Caco-2 (cell line): ENCODE results near the gene CTAGE1. TPM values are rescaled to one million over a fixed set of nuclear protein-coding genes. Genes with fewer than 3 reads are reported as not detected.

ENCODE experiments used
- BruUV-seq: library from RNA; stranded (reverse); fragments of 400-500 nt; replicated peaks from 2 replicates; lab custom pipeline; 2021; lab: Mats Ljungman, UMichigan
- CTCF ChIA-PET: fragments of 300-600 bp; sonication (Branson Sonifier 250); formaldehyde crosslinking; loops from one replicate; lab custom pipeline; 2022; ENCODE audit warnings: antibody characterized with exemption; lab: Charles Lee
- POLR2A ChIA-PET: fragments of 300-600 bp; sonication (Branson Sonifier 250); formaldehyde crosslinking; loops from one replicate; lab custom pipeline; 2022; ENCODE audit warnings: antibody characterized with exemption; lab: Charles Lee
- DNase-seq, 2 experiments: peaks; one replicate each; pipeline versions ENCODE4 v3.0.0 to v3.0.0-alpha.2; 2020 to 2022
- H3K27me3 ChIP-seq: replicated peaks from 2 replicates; pipeline ENCODE4 v1.6.0; 2011; ENCODE audit warnings: low read length; ENCODE audit not compliant: control insufficient read depth, insufficient read depth
- H3K36me3 ChIP-seq: 2 replicates; pipeline ENCODE4 v1.5.1; 2011; ENCODE audit warnings: low read length; ENCODE audit not compliant: control insufficient read depth, insufficient read depth
- H3K4me1 ChIP-seq: fragments of 250-450 bp; sonication (Bioruptor Pico); 2 replicates; pipeline ENCODE4 v1.5.1; 2020; ENCODE audit warnings: mild to moderate bottlenecking
- H3K4me3 ChIP-seq: 2 replicates; pipeline ENCODE4 v1.5.1; 2011; ENCODE audit warnings: low read depth, mild to moderate bottlenecking, control low read depth, low read length
- H3K9me3 ChIP-seq: fragments of 250-450 bp; sonication (Bioruptor Pico); 2 replicates; pipeline ENCODE4 v1.5.1; 2020; ENCODE audit warnings: mild to moderate bottlenecking, moderate library complexity
- H3K27ac Mint-ChIP-seq: one replicate; pipeline ENCODE4 v1.8.0; 2022; ENCODE audit warnings: mixed read lengths; ENCODE audit not compliant: unreplicated experiment
- H3K27me3 Mint-ChIP-seq: one replicate; pipeline ENCODE4 v1.8.0; 2022; ENCODE audit warnings: mixed read lengths; ENCODE audit not compliant: insufficient read depth, unreplicated experiment
- H3K36me3 Mint-ChIP-seq: one replicate; pipeline ENCODE4 v1.8.0; 2022; ENCODE audit warnings: mild to moderate bottlenecking, mixed read lengths; ENCODE audit not compliant: insufficient read depth, unreplicated experiment
- H3K4me1 Mint-ChIP-seq: one replicate; pipeline ENCODE4 v1.8.0; 2022; ENCODE audit warnings: low read depth, mixed read lengths; ENCODE audit not compliant: unreplicated experiment
- H3K4me3 Mint-ChIP-seq: one replicate; pipeline ENCODE4 v1.8.0; 2022; ENCODE audit warnings: mild to moderate bottlenecking, moderate library complexity, mixed read lengths; ENCODE audit not compliant: unreplicated experiment
- H3K9me3 Mint-ChIP-seq: one replicate; pipeline ENCODE4 v1.8.0; 2022; ENCODE audit warnings: mixed read lengths; ENCODE audit not compliant: unreplicated experiment
- intact Hi-C: fragments of 100-400 bp; cut with micrococcal nuclease; formaldehyde crosslinking; loops from one replicate; pipeline ENCODE4 v1.10.0; 2022; ENCODE audit not compliant: unreplicated experiment
- total RNA-seq: library from RNA; stranded (reverse); gene quantifications from 2 replicates; pipeline ENCODE4 v1.2.3, GENCODE V29; 2022
- TF ChIP-seq, protein P1 (sequence below), 2 experiments: fragments of 200-600 bp in 1 of 2; IDR thresholded peaks; 1 replicate in 1 of 2; 2 replicates in 1 of 2; pipeline versions ENCODE4 v1.5.1 to v1.8.0; 2011 to 2022; ENCODE audit warnings: antibody characterized with exemption in 1 of 2, control low read depth in 1 of 2, inconsistent platforms in 1 of 2, low read depth in 1 of 2, low read length in 1 of 2, mild to moderate bottlenecking in 1 of 2, moderate library complexity in 1 of 2; ENCODE audit not compliant: insufficient read depth in 1 of 2, severe bottlenecking in 1 of 2, unreplicated experiment in 1 of 2

Gene CTAGE1
- total RNA-seq, 1 experiment from 2014 or later: not detected

DNA sequence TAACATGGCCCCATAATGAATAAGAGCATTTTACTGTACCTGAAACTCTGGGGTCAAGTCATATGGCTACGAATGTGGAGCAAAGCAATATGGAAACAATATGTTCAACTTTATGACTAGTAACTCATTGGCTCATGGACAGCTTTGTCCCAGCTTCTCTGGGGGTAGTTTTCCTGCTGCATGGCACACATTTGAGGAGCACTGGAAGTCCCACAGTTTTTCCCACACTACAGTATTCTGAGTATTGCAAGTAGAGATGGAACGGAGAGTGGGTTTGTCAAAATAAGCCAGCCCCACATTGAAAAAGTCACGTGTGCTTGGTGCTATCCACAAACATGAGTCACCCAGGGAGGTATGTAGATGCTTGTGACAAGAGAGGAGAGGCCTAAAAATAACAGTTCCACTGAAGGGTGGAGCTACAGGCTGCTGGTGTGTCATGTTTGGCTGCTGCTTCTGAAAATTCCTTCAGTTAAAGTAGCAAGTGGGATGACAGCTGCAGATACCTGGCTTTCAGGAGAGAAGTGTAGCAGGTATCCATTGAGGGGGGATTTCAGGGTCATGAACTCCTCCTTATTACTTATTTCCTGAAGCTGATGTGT is 48.2 kb upstream of the CTAGE1 start:
- peaks cover 17% of the 10 kb centered on the region for H3K36me3 Mint-ChIP-seq
- H3K27me3 ChIP-seq: no peaks in the 10 kb centered on the region
- no TSS peak for BruUV-seq
- H3K36me3 ChIP-seq: no peaks in the 10 kb centered on the region
- peak; percentile 80 to 84 for DNase-seq
- H3K4me1 ChIP-seq: peaks cover 62% of the 10 kb centered on the region
- no peaks in the 10 kb centered on the region for H3K9me3 Mint-ChIP-seq
- intact Hi-C loops: loop anchor here (1.0 to 10.0 kb wide), 4 partner anchors 23 to 471 kb away; no protein-coding TSS in a partner anchor
- H3K4me3 ChIP-seq: no peak overlapping the region
- ChIA-PET POLR2A (interaction anchor here (1.0 to 1.5 kb wide), 2 partner anchors 28 to 272 kb away, joined by 3 to 4 read pairs; no protein-coding TSS in a partner anchor), CTCF (interaction anchor here (0.6 to 2.4 kb wide), 5 partner anchors 27 to 865 kb away, joined by 3 to 15 read pairs (median 3); partner anchors contain the start of gene ESCO1)
- H3K27me3 Mint-ChIP-seq: no peaks in the 10 kb centered on the region
- TF ChIP-seq, protein P1, sequence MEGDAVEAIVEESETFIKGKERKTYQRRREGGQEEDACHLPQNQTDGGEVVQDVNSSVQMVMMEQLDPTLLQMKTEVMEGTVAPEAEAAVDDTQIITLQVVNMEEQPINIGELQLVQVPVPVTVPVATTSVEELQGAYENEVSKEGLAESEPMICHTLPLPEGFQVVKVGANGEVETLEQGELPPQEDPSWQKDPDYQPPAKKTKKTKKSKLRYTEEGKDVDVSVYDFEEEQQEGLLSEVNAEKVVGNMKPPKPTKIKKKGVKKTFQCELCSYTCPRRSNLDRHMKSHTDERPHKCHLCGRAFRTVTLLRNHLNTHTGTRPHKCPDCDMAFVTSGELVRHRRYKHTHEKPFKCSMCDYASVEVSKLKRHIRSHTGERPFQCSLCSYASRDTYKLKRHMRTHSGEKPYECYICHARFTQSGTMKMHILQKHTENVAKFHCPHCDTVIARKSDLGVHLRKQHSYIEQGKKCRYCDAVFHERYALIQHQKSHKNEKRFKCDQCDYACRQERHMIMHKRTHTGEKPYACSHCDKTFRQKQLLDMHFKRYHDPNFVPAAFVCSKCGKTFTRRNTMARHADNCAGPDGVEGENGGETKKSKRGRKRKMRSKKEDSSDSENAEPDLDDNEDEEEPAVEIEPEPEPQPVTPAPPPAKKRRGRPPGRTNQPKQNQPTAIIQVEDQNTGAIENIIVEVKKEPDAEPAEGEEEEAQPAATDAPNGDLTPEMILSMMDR (IDR thresholded peaks at IDR 0.05; ENCODE audit: insufficient read depth in 1 of 2, low read depth in 1 of 2, low read length in 1 of 2, severe bottlenecking in 1 of 2, unreplicated experiment in 1 of 2): no peak
- H3K4me3 Mint-ChIP-seq: peak overlapping the region; percentile 64
- H3K27ac Mint-ChIP-seq: peak overlapping the region; percentile 99
- peaks cover 50% of the 10 kb centered on the region for H3K4me1 Mint-ChIP-seq
- no peaks in the 10 kb centered on the region for H3K9me3 ChIP-seq

DNA sequence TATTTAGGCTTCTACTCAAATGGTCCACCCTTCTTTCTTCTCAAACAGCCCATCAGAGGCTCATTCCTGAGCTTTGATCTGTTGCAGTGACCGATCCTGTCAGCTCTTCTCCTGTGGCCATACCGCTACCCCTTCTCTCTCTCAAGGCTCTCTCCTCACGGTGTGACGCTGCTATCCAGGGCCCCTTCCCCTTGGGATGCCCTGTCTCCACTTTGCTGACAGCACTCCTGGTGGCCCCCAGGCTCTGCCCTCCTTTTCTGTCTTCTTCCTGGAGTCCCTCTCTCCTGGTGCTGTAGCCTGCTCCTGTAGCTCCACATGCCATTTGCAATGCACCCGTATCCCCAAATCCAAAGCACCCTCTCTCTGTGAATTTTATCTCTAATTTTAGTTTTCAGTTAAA is 45.4 kb upstream of the CTAGE1 start:
- no peaks in the 10 kb centered on the region for H3K27me3 ChIP-seq
- no peak overlapping the region for H3K4me3 ChIP-seq
- Mint-ChIP-seq H3K9me3 (no peaks in the 10 kb centered on the region), H3K4me3 (no peak overlapping the region), H3K27ac (no peak overlapping the region), H3K36me3 (peaks cover 17% of the 10 kb centered on the region), H3K4me1 (peaks cover 28% of the 10 kb centered on the region), H3K27me3 (no peaks in the 10 kb centered on the region)
- no peaks in the 10 kb centered on the region for H3K9me3 ChIP-seq
- CTCF ChIA-PET: interaction anchor here (0.8 kb wide), 1 partner anchor 100 kb away, joined by 4 read pairs; no protein-coding TSS in a partner anchor
- no peak for DNase-seq
- no peaks in the 10 kb centered on the region for H3K36me3 ChIP-seq
- no TSS peak for BruUV-seq
- TF ChIP-seq, protein P1 (IDR thresholded peaks at IDR 0.05; ENCODE audit: insufficient read depth in 1 of 2, low read depth in 1 of 2, low read length in 1 of 2, severe bottlenecking in 1 of 2, unreplicated experiment in 1 of 2): no peak
- H3K4me1 ChIP-seq: peaks cover 36% of the 10 kb centered on the region
- intact Hi-C loops: loop anchor here (10.0 kb wide), 1 partner anchor 468 kb away; no protein-coding TSS in a partner anchor
- POLR2A ChIA-PET: no interaction called here

DNA sequence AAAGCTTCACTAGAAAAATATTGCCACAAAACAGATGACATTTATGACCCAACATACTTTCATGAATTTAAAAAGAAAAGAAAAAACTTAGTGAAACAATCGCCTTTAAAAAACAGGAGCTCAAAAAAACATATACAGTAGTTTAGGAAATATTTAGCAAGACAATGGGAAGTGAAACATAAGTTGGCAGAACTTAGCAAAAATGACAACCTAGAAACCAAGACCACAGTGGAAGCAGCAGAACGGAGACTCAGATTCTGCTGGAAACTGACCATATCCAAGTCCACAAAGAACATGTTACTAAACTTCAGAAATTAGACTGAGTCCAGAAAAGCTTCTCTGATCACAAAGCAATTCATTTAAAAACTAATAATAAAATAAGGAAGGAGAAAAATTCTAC is 41.8 kb upstream of the CTAGE1 start:
- BruUV-seq: no TSS peak
- intact Hi-C loops: no loop called here
- Mint-ChIP-seq H3K4me1 (peaks cover 15% of the 10 kb centered on the region), H3K27me3 (no peaks in the 10 kb centered on the region), H3K27ac (no peak overlapping the region), H3K36me3 (no peaks in the 10 kb centered on the region), H3K4me3 (no peak overlapping the region), H3K9me3 (no peaks in the 10 kb centered on the region)
- DNase-seq: no peak
- no peaks in the 10 kb centered on the region for H3K27me3 ChIP-seq
- peaks cover 16% of the 10 kb centered on the region for H3K4me1 ChIP-seq
- H3K9me3 ChIP-seq: no peaks in the 10 kb centered on the region
- H3K36me3 ChIP-seq: no peaks in the 10 kb centered on the region
- ChIA-PET CTCF (interaction anchor here (0.7 kb wide), 1 partner anchor 265 kb away, joined by 12 read pairs; no protein-coding TSS in a partner anchor), POLR2A (no interaction called here)
- TF ChIP-seq, protein P1 (IDR thresholded peaks at IDR 0.05; ENCODE audit: insufficient read depth in 1 of 2, low read depth in 1 of 2, low read length in 1 of 2, severe bottlenecking in 1 of 2, unreplicated experiment in 1 of 2): no peak
- no peak overlapping the region for H3K4me3 ChIP-seq
